Measurements from ENCODE around the gene SLX9.

DNA sequence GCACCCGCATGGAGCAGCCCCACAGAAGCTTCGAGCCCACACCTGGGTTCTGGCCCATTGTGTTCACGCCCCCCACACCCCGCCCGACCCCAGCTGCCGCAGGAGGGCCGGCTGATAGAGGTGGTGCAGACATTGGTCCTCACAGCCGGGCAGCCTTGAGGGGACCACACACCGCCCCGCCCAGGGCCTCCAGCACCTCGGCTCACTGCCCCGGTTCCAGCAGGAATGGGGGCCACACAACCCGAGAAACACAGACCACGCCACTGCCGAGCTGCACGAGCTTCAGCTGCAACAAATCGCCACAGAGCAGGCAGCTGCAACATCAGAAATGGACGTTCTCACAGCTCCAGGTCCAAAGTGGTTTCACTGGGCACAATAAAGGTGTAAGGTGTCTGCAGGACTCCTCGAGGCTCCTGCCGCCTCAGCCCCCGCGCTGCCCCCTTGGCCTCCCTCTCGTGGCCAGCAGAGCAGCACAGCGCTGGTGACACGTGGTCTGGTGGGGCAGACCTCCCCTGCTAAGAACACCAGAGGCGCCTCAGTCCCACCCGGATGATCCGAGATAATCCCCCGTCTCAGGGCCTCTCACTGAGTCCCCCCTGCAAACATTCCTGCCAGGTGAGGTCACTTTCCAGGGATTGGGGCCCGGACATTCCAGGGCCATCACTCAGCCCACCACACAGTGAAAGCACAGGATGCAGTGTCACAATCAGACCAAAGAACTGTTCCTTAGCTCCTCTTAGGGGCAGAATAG lies 72.3 kb downstream of the SLX9 start:
- TF ChIP-seq POLR2AphosphoS5 (IDR thresholded peaks at IDR 0.05; ENCODE audit: borderline replicate concordance, low read depth, low read length) = no peak
- no peak for TF ChIP-seq EZH2 (IDR thresholded peaks at IDR 0.05)
- no peak for TF ChIP-seq FOXP2 (optimal IDR thresholded peaks at IDR 0.05; ENCODE audit: control extremely low read depth, extremely low read length, insufficient read depth)

All from SK-N-MC (cell line).